Uterus (tissue), 2 donors: ENCODE data around the gene SLC29A1.

Source experiments
- POLR2A ChIP-seq, 2 donors: fragments of 450-650 bp; IDR thresholded peaks; one replicate each; pipeline ENCODE4 v1.6.1; 2016; ENCODE audit warnings: antibody characterized with exemption in 2 of 2, mild to moderate bottlenecking in 1 of 2, moderate library complexity in 1 of 2
- TF ChIP-seq, protein P1 (sequence below), 4 experiments: fragments of 200-600 bp in 2 of 4; fragments of 450-650 bp in 2 of 4; sonication (generic) in 2 of 4; IDR thresholded peaks; one replicate each; pipeline ENCODE4 v1.5.1; 2016 to 2019; ENCODE audit warnings: antibody characterized with exemption in 4 of 4, mild to moderate bottlenecking in 2 of 4, moderate library complexity in 1 of 4

DNA sequence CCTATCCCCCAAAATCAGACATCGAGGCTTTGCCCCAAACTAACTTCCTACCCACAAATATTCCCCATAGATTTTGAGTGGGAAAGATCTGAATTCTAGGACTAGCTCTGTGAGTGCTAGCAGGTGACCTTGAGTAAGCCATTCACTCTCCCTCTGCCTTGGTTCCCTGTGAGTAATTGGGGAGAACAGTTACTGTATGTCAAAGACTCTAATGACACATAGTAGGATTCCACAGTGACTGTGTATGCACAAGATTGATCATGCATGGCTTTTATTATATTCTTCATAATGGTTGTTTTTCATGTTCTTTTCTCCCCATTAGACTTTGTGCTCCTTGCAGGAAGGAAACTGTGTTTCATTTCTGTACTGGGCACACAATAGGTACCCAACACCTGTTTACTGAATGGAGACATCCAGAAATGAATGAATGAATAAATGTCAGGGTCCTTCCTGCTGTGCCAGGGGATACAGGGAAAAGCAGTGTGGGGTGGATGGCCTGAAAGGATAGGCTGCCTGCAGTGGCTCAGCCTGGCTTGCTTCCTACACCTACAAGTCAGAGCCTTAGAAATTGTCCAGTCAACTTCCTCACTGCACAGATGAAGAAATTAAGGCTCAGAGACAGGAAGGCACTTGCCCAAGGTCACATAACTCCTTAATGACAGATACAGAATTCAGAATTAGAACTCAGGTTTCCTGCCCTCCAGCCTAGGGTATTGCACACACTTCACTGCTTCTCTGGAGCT, 46.0 kb downstream of the SLC29A1 start:
- no peak for TF ChIP-seq POLR2A (IDR thresholded peaks at IDR 0.05)
- TF ChIP-seq, protein P1, sequence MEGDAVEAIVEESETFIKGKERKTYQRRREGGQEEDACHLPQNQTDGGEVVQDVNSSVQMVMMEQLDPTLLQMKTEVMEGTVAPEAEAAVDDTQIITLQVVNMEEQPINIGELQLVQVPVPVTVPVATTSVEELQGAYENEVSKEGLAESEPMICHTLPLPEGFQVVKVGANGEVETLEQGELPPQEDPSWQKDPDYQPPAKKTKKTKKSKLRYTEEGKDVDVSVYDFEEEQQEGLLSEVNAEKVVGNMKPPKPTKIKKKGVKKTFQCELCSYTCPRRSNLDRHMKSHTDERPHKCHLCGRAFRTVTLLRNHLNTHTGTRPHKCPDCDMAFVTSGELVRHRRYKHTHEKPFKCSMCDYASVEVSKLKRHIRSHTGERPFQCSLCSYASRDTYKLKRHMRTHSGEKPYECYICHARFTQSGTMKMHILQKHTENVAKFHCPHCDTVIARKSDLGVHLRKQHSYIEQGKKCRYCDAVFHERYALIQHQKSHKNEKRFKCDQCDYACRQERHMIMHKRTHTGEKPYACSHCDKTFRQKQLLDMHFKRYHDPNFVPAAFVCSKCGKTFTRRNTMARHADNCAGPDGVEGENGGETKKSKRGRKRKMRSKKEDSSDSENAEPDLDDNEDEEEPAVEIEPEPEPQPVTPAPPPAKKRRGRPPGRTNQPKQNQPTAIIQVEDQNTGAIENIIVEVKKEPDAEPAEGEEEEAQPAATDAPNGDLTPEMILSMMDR (IDR thresholded peaks at IDR 0.05): no peak
